Uterus (tissue), 4 donors: ENCODE data around the gene FGF14. TPM values are rescaled to one million over a fixed set of nuclear protein-coding genes. Genes with fewer than 3 reads are reported as not detected.
"Not testable (repeated sequence)": the region's sequence is repeated elsewhere in the genome, so short reads cannot be mapped to it uniquely, and the experiment has no call there.

ENCODE experiments used
- DNase-seq, 2 donors: peaks; one replicate each; pipeline ENCODE4 v3.0.0-alpha.2; 2019 to 2020
- H3K27ac ChIP-seq, 2 donors: fragments of 200-600 bp; sonication (generic); 1 replicate in 1 of 2; 2 replicates in 1 of 2; pipeline ENCODE4 v1.5.1; 2016 to 2018
- H3K27me3 ChIP-seq, 2 donors: fragments of 200-600 bp; sonication (generic); one replicate each; pipeline ENCODE4 v1.5.1; 2018 to 2019; ENCODE audit warnings: control low read depth in 1 of 2
- H3K36me3 ChIP-seq, 2 donors: fragments of 200-600 bp; sonication (generic); one replicate each; pipeline ENCODE4 v1.5.1; 2019; ENCODE audit warnings: control low read depth in 1 of 2
- H3K4me1 ChIP-seq, 2 donors: fragments of 200-600 bp; sonication (generic); one replicate each; pipeline ENCODE4 v1.5.1; 2018 to 2019; ENCODE audit warnings: control low read depth in 1 of 2
- H3K4me3 ChIP-seq, 2 donors: fragments of 200-600 bp; sonication (generic); 1 replicate in 1 of 2; 2 replicates in 1 of 2; pipeline ENCODE4 v1.5.1; 2018 to 2019; ENCODE audit warnings: mild to moderate bottlenecking in 1 of 2
- H3K9me3 ChIP-seq, 2 donors: fragments of 200-600 bp; sonication (generic); one replicate each; pipeline ENCODE4 v1.5.1; 2019; ENCODE audit warnings: control low read depth in 1 of 2
- CTCF ChIP-seq, 4 experiments: fragments of 200-600 bp in 2 of 4; fragments of 450-650 bp in 2 of 4; sonication (generic) in 2 of 4; IDR thresholded peaks; one replicate each; pipeline ENCODE4 v1.5.1; 2016 to 2019; ENCODE audit warnings: antibody characterized with exemption in 4 of 4, mild to moderate bottlenecking in 2 of 4, moderate library complexity in 1 of 4
- POLR2A ChIP-seq, 2 donors: fragments of 450-650 bp; IDR thresholded peaks; one replicate each; pipeline ENCODE4 v1.6.1; 2016; ENCODE audit warnings: antibody characterized with exemption in 2 of 2, mild to moderate bottlenecking in 1 of 2, moderate library complexity in 1 of 2
- intact Hi-C: fragments of 100-400 bp; cut with DNase I; formaldehyde crosslinking; loops from one replicate; pipeline ENCODE4 v1.15.1; 2023; ENCODE audit warnings: low total_unique reads
- total RNA-seq, 4 donors: library from RNA; depleted of rRNA in 3 of 4; stranded (reverse); fragments of >200 nt in 3 of 4; gene quantifications; one replicate each; pipeline versions ENCODE4 v1.1.0 to v1.2.4, GENCODE V29; 2014 to 2023
- donor health status: DM: yes; HTN: yes; CAD: no.

FGF14 gene
- total RNA-seq, 4 donors from 2014 or later: under 0.01 to 0.98 (median 0.62) TPM; not detected in 1

- H3K4me1 ChIP-seq: no peaks in the 10 kb centered on the region
- no peaks in the 10 kb centered on the region for H3K36me3 ChIP-seq
- no peak overlapping the region for H3K27ac ChIP-seq
- no peaks in the 10 kb centered on the region for H3K27me3 ChIP-seq
- H3K9me3 ChIP-seq: no peaks in the 10 kb centered on the region
- TF ChIP-seq CTCF (IDR thresholded peaks at IDR 0.05): no peak
- no peak for TF ChIP-seq POLR2A (IDR thresholded peaks at IDR 0.05)
- H3K4me3 ChIP-seq: no peak overlapping the region
- DNase-seq: no peak
- intact Hi-C loops: no loop called here
Measured at GRCh38 chr13:102090532-102090931, 311.3 kb downstream of the FGF14 start.

GRCh38 chr13:102089722-102090121 is 312.1 kb downstream of the FGF14 start:
- intact Hi-C loops: no loop called here
- Histone ChIP-seq H3K27me3 (no peaks in the 10 kb centered on the region), H3K36me3 (no peaks in the 10 kb centered on the region), H3K9me3 (no peaks in the 10 kb centered on the region), H3K27ac (no peak overlapping the region), H3K4me3 (no peak overlapping the region), H3K4me1 (no peaks in the 10 kb centered on the region)
- no peak for TF ChIP-seq CTCF (IDR thresholded peaks at IDR 0.05)
- TF ChIP-seq POLR2A (IDR thresholded peaks at IDR 0.05): no peak
- DNase-seq: no peak

- Histone ChIP-seq H3K4me1 (no peaks in the 10 kb centered on the region), H3K27ac (no peak overlapping the region), H3K9me3 (no peaks in the 10 kb centered on the region), H3K27me3 (no peaks in the 10 kb centered on the region), H3K4me3 (no peak overlapping the region), H3K36me3 (no peaks in the 10 kb centered on the region)
- TF ChIP-seq CTCF (IDR thresholded peaks at IDR 0.05): no peak
- TF ChIP-seq POLR2A (IDR thresholded peaks at IDR 0.05): no peak
- no peak for DNase-seq
- intact Hi-C loops: no loop called here
Measured at GRCh38 chr13:102089177-102089576, 312.7 kb downstream of the FGF14 start.

- no peaks in the 10 kb centered on the region for H3K36me3 ChIP-seq
- H3K4me1 ChIP-seq: no peaks in the 10 kb centered on the region
- TF ChIP-seq CTCF (IDR thresholded peaks at IDR 0.05): no peak
- TF ChIP-seq POLR2A (IDR thresholded peaks at IDR 0.05): no peak
- intact Hi-C loops: no loop called here
- no peaks in the 10 kb centered on the region for H3K9me3 ChIP-seq
- H3K27ac ChIP-seq: no peak overlapping the region
- H3K27me3 ChIP-seq: no peaks in the 10 kb centered on the region
- no peak overlapping the region for H3K4me3 ChIP-seq
- DNase-seq: no peak
Measured at GRCh38 chr13:102073251-102073650, 328.6 kb downstream of the FGF14 start.

GRCh38 chr13:102071711-102072110 is 330.1 kb downstream of the FGF14 start:
- no peak overlapping the region for H3K4me3 ChIP-seq
- H3K9me3 ChIP-seq: no peaks in the 10 kb centered on the region
- no peak for TF ChIP-seq POLR2A (IDR thresholded peaks at IDR 0.05)
- TF ChIP-seq CTCF (IDR thresholded peaks at IDR 0.05): no peak
- no peaks in the 10 kb centered on the region for H3K27me3 ChIP-seq
- H3K27ac ChIP-seq: no peak overlapping the region
- no peaks in the 10 kb centered on the region for H3K4me1 ChIP-seq
- intact Hi-C loops: no loop called here
- no peak for DNase-seq
- no peaks in the 10 kb centered on the region for H3K36me3 ChIP-seq

- H3K27me3 ChIP-seq, H3K9me3 ChIP-seq, DNase-seq, H3K27ac ChIP-seq, H3K36me3 ChIP-seq, H3K4me1 ChIP-seq, intact Hi-C loops, H3K4me3 ChIP-seq: not testable (repeated sequence)
Measured at GRCh38 chr13:102068323-102068722, 333.5 kb downstream of the FGF14 start.
